Mucosa of stomach (tissue), 1 donor: Measurements from ENCODE around the gene UBR4.

ENCODE experiments used
- H3K27me3 ChIP-seq: one replicate; pipeline ENCODE4 v1.7.0; 2013; ENCODE audit warnings: mild to moderate bottlenecking, low read length; ENCODE audit not compliant: control insufficient read depth, insufficient read depth
- H3K36me3 ChIP-seq: one replicate; pipeline ENCODE4 v1.7.0; 2013; ENCODE audit warnings: low read length; ENCODE audit not compliant: control insufficient read depth, insufficient read depth
- H3K4me1 ChIP-seq: one replicate; pipeline ENCODE4 v1.7.0; 2013; ENCODE audit warnings: mild to moderate bottlenecking, low read length; ENCODE audit not compliant: control insufficient read depth, insufficient read depth
- H3K4me3 ChIP-seq: one replicate; pipeline ENCODE4 v1.7.0; 2013; ENCODE audit warnings: low read length
- H3K9ac ChIP-seq: one replicate; pipeline ENCODE4 v1.7.0; 2013; ENCODE audit warnings: mild to moderate bottlenecking, low read length, moderate library complexity
- H3K9me3 ChIP-seq: one replicate; pipeline ENCODE4 v1.7.0; 2013; ENCODE audit warnings: mild to moderate bottlenecking, low read length, moderate library complexity; ENCODE audit not compliant: control insufficient read depth
- donor health status: Pancreatic carcinoma.

The UBR4 gene

DNA sequence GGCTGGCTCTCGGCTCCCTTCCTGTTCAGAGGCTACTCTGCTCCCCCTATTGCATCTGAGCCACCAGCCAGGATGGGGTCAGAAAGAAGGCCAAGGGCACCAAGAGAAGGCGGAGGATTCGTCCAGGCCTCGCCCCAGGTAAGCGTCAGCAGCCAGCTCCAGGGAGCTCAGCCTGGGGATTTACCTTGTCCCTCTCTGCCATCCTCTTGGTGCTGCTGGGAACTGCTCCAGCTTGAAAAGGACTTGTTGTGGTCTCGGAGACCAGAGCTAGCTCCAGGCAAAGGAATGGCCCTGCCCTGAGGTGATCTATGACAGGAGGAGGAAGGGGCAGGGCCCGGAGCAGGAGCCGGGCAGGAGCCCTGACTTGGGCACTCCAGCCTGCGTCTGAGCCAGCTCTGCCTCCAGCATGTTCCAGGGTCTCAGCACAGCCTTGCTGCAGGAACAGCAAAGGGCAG, 139.8 kb downstream of the UBR4 start:
- peak overlapping the region; percentile 12 for H3K9ac ChIP-seq
- H3K4me3 ChIP-seq = no peak overlapping the region
- no peaks in the 10 kb centered on the region for H3K9me3 ChIP-seq
- H3K36me3 ChIP-seq = no peaks in the 10 kb centered on the region
- H3K4me1 ChIP-seq = peaks cover 32% of the 10 kb centered on the region
- H3K27me3 ChIP-seq = peaks cover 19% of the 10 kb centered on the region

DNA sequence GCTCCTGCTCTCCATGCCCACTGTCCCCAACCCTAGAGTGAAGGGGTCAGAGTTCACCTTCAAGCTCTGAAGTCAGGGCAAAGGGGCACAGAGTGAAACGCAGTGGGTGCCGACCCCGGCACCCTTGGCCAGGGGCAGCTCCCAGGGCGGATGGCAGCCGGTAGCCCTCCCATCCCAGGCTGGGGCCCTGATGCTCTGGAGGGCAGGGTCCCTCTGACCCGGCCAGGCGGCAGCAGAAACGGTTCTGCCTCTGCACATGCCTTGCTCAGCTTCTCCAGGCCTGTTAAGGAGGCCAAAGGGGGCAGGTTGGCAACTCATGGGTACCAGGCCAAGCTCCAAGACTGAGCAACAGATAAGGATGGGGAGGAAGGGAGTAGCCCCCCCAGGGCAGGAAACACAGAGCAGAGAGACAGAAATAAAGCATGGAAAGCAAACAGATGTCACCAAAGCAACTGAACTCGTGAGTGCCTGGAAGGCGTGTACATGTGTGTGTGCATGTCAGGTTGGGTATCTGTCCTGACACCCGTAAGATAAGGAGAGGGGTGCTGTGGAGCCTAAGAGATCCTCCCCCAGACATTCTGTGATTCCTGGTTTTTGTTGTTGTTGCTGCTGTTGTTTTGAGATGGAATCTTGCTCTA, 141.3 kb downstream of the UBR4 start:
- no peak overlapping the region for H3K9ac ChIP-seq
- no peaks in the 10 kb centered on the region for H3K9me3 ChIP-seq
- H3K36me3 ChIP-seq = no peaks in the 10 kb centered on the region
- H3K27me3 ChIP-seq = peaks cover 19% of the 10 kb centered on the region
- H3K4me1 ChIP-seq = peaks cover 29% of the 10 kb centered on the region
- no peak overlapping the region for H3K4me3 ChIP-seq

DNA sequence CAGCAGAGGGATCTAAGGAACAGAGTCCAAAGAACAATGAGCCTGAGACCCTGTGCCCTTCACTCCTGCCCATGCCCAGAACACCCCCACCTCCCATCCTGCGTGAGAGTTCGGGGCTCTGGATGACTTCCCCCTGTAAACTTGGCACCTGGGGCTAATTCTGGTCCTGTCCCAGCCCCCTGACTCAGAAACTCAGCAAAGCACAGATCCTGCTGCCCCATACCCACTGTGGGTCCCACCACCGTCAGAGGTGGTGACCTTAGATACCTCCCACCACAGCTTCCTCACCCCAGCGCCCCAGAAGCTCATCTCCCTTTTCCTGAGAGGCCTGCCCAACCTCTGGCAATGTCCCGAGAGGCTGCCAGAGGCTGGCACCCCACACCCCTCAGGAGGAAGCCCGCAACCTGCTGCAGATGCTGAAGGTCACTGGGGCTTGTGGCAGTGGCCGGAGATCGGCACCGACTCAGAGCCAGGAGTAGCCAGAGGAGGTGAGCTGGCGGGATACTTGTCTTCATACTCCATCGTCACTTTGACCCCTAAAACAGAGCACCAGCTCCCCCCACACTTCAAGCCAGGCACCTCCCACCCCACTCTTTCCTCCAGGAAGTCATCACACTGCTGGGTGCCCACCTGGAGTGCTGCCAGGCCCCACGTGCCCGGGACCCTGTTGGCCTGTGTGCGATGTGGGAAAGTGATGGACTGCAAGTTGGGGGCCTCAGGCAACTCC, 142.0 kb downstream of the UBR4 start:
- H3K9ac ChIP-seq = no peak overlapping the region
- no peaks in the 10 kb centered on the region for H3K9me3 ChIP-seq

DNA sequence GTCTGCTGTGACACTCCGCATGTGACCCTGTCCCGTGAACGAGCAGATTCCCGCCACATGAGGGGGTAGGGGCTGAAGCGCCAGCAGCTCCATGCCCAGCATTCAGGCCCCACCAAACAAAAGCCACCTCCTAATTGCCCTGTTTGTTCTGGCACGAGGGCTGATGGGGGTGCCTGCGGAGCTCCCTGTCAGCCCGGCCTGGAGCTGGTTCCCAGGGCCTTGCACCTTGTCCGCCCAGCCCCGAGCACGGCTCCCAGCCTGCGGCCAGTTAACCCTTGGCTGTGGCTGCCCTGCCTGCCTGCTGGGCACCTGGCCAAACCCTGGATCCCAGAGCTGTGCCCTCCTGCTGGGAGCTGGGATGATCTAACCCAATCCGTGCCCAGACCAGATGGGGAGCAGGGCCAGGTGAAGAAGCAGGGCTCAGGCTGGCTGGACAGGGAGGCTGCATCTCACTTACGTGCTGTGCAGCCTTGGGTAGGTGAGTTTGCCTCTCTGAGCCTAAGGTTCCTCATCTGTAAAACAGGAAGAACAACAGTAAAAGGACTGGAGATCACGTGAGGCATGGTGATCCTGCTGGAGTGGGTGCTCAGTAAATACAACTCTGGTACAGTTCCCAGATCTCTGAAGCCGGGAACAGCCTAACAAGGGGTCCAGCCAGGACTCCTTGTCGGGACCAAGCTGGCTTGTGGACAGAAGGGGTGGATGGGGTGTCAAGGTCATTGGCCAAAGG, 142.7 kb downstream of the UBR4 start:
- Histone ChIP-seq H3K4me3 (no peak overlapping the region), H3K4me1 (peaks cover 29% of the 10 kb centered on the region), H3K9ac (no peak overlapping the region), H3K9me3 (no peaks in the 10 kb centered on the region), H3K36me3 (no peaks in the 10 kb centered on the region), H3K27me3 (peaks cover 19% of the 10 kb centered on the region)

More for the DNA sequence above, 142.0 kb downstream of the UBR4 start:
- Histone ChIP-seq H3K27me3 (peaks cover 19% of the 10 kb centered on the region), H3K4me3 (no peak overlapping the region), H3K36me3 (no peaks in the 10 kb centered on the region), H3K4me1 (peaks cover 29% of the 10 kb centered on the region)

DNA sequence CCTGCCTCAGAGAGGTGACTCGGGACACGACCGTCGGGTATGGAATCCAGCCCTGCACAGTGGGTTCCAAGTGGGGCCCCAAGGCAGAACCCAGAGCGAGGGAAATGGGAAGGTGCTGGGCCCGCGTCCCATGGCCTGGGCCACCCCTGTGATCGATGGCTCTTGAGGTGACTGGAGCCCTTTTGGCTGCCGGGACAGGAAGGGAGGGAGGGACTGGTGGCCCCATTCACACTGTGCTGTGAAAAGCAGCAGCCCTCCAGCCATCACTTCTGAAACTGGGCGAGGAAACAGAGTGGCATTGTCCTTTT, 143.2 kb downstream of the UBR4 start:
- H3K4me3 ChIP-seq = no peak overlapping the region

DNA sequence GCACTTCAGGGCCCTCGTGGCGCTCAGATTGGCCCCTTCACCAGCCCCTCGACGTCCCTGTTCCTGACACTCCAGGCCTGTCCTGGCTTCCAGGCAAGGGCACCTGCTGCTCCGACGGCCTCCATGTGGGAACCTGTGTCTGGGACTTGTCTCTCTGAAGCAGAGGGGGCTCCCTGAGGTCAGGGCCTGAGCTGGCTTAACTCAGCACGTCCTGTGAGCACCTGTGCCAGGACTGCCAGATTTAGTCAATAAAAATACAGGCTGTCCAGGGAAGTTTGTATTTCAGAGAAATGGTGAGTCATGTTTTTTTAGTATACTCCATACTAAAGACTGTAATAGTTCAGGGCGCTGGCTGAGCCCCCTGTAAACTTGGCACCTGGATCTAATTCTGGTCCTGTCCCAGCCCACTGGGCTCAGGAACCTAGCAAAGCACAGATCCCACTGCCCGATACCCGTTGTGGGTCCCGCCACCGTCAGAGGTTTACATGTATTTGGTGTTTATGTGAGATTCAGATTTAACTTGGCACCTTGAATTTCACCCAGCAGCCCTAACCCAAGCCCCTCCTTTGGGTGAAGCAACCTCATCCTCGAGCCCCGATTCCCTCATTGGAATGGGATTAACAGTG, 143.7 kb downstream of the UBR4 start:
- H3K9me3 ChIP-seq = no peaks in the 10 kb centered on the region
- peaks cover 19% of the 10 kb centered on the region for H3K27me3 ChIP-seq
- peak overlapping the region; percentile 31 for H3K9ac ChIP-seq
- no peak overlapping the region for H3K4me3 ChIP-seq
- H3K4me1 ChIP-seq = peaks cover 29% of the 10 kb centered on the region
- no peaks in the 10 kb centered on the region for H3K36me3 ChIP-seq

More for the DNA sequence above, 143.2 kb downstream of the UBR4 start:
- peaks cover 29% of the 10 kb centered on the region for H3K4me1 ChIP-seq
- no peaks in the 10 kb centered on the region for H3K9me3 ChIP-seq
- H3K27me3 ChIP-seq = peaks cover 19% of the 10 kb centered on the region
- H3K9ac ChIP-seq = no peak overlapping the region
- no peaks in the 10 kb centered on the region for H3K36me3 ChIP-seq

DNA sequence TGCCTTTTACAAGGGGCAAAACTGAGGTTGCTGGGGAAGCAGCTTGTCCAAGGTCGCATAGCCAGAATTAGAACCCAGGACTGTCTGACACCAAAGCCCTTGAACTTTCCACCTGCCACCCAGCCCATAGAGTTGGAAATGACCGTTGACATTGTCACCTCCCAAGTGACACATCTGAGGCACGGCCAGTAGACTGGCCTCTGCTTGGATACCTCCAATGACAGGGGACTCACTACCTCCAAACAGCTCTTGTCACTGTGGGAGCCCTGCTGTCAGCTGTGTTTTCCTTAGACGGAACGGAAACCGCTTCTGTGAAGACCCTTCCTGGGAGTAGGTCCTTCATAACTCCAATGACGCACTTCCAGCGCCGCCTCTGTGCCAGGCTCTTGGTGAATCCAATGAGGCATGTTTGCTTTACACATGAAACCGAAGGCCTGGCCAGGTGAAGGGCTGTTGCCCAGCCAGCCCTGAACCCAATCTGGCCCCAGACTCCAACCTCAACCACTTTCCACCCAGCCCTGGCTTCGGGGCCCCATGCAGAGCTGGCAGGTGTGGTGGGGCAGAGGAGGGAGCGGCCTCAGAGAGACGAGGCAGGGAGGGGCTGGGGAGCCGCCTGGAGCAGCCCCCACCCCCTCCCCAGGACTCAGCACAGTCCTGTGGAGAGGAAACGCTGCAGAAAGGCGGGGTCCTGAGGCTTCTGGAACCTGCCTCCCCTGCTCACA, 144.4 kb downstream of the UBR4 start:
- Histone ChIP-seq H3K27me3 (peaks cover 19% of the 10 kb centered on the region), H3K4me3 (no peak overlapping the region), H3K9me3 (no peaks in the 10 kb centered on the region), H3K36me3 (no peaks in the 10 kb centered on the region), H3K9ac (peak overlapping the region; percentile 31), H3K4me1 (peaks cover 29% of the 10 kb centered on the region)

DNA sequence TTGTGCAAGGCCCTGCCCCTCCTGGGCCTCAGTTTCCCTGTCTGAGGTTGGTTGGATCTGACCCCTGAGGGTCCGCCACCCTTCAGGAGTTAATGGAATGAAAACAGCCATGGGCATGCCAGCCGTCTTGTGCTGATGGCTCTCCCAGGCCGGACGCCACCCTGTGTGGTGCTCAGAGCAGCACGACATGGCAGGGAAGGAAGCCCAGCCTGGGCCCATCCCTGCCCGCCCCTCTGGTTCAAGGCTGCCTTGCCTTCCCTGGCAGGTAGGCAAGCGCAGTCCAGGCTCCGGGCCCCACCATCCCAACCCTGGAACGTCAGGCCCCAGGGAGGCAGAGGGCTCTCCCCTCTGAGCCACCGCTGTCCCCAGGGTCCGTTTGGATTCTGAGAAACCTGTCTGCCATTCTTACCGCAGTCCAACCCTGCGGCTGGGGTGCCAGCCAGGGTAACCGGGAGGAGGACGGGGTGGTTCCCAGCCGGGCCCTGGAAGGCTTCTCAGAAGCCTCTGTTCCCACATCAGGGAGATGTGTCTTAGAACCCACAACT, 145.1 kb downstream of the UBR4 start:
- H3K4me3 ChIP-seq = no peak overlapping the region
- H3K27me3 ChIP-seq = peaks cover 15% of the 10 kb centered on the region
- no peaks in the 10 kb centered on the region for H3K9me3 ChIP-seq
- H3K4me1 ChIP-seq = peaks cover 29% of the 10 kb centered on the region
- no peak overlapping the region for H3K9ac ChIP-seq
- H3K36me3 ChIP-seq = no peaks in the 10 kb centered on the region

DNA sequence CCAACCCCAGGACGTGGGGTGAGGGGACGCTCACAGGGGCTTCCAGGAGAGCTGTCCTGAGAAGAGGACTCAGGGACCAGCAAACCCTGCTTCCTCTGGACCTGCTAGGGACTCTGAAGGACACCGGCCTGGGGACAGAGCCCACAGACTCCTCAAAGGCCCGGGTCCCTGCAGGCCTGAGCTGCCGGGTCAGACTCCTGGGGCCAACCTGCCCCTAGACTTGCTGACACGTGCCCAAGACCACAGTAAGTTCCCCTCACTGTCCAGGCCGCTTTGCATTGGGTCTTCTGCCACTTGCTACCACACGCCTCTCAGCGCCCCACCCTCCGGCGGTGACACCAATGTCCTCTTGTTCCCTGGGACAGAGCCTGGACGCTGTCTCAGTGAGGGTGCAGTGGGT, 146.9 kb downstream of the UBR4 start:
- Histone ChIP-seq H3K4me3 (no peak overlapping the region), H3K27me3 (peaks cover 22% of the 10 kb centered on the region), H3K36me3 (no peaks in the 10 kb centered on the region), H3K4me1 (peaks cover 28% of the 10 kb centered on the region), H3K9ac (no peak overlapping the region), H3K9me3 (no peaks in the 10 kb centered on the region)

DNA sequence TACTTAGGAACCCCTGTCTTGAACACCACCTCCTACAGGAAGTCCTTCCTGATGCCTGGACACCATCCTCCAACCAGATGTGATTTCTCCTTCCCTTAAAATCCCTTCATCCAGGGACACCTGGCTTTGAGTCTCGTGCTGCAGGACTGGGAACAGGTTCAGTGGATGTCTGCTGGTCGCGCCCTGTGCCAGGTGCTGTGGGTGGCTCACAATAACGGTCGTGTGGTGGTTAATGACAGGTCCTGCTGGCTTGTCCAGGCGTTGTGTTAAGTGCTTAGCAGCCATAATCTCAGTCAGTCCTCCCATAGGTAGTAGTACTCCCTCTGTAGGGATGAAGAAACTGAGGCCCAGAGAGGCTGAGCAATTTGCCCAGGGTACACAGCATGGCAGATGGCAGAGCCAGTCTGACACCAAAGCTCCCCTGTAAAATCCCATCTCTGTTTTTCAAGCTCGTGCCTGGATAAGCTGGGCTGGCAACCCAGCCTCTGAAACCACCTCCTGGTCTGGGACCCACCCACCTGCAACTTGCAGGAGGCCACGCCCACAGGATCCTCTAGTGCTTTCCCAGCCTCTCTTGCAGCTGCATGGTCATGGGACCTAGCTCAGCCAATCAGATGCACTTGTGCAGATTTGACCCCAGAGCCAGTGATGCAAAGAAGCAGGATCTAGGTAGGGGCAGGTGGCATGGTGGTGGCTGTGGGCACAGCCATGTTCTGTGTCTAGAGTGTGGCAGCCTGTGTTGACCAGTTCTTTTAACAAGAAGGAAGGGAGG, 147.6 kb downstream of the UBR4 start:
- Histone ChIP-seq H3K9me3 (no peaks in the 10 kb centered on the region), H3K4me3 (no peak overlapping the region), H3K4me1 (peaks cover 22% of the 10 kb centered on the region), H3K9ac (no peak overlapping the region), H3K27me3 (peaks cover 21% of the 10 kb centered on the region), H3K36me3 (no peaks in the 10 kb centered on the region)

DNA sequence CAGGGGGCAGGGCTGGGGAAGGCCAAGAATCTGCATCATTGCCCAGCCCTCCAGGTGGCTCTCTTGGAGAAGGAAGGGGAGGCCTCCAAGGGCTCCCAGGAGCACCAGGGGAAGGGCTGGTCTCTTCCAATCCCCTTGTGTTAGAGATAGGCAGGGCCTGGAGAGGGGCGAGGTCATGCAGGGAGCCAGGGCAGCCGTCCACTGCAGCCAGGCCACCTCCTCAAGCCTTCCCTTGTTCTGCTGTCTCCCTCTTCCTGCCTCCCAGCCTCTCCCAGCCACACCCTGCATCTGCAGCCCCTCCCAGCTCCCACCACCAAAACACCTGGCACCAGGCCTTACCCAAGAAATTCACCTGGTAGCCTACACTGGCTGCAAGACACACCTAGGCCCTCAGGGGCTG, 148.3 kb downstream of the UBR4 start:
- no peak overlapping the region for H3K9ac ChIP-seq
- H3K4me1 ChIP-seq = peaks cover 15% of the 10 kb centered on the region
- no peak overlapping the region for H3K4me3 ChIP-seq
- no peaks in the 10 kb centered on the region for H3K9me3 ChIP-seq
- no peaks in the 10 kb centered on the region for H3K36me3 ChIP-seq
- H3K27me3 ChIP-seq = peaks cover 14% of the 10 kb centered on the region
